OCI-LY3 (cell line): ENCODE data around the gene NTNG1.

Experiments used
- EZH2phosphoT487 ChIP-seq: fragments of 200-600 bp; shearing (Covaris generic); IDR thresholded peaks from 2 replicates; pipeline ENCODE4 v1.6.1; 2018; ENCODE audit warnings: antibody characterized with exemption, mixed run types, low read depth
- TF ChIP-seq, protein P1 (sequence below): fragments of 200-600, 300-600 bp; sonication (generic); IDR thresholded peaks from 2 replicates; pipeline ENCODE4 v1.5.1; 2014; ENCODE audit warnings: antibody characterized with exemption, low read length, low read depth

DNA sequence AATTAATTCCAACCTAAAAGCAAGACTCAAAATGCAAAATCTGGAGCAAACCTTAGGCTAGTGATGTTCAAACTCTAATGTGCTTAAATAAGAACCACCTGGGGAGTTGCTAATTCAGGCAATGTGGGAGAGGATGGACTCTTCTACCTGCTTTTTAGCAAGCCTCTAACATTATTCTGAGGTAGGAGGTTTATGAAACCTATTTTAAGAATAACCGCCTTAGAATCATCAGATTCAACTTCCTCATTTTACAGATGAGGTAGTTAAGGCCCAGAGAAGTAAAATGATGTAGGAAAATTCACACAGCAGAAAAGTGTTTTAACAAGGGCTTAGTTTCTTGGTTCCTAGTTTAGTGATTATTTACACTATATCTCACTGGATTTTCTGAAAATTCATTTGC lies 8.6 kb upstream of the NTNG1 start:
- TF ChIP-seq, protein P1, sequence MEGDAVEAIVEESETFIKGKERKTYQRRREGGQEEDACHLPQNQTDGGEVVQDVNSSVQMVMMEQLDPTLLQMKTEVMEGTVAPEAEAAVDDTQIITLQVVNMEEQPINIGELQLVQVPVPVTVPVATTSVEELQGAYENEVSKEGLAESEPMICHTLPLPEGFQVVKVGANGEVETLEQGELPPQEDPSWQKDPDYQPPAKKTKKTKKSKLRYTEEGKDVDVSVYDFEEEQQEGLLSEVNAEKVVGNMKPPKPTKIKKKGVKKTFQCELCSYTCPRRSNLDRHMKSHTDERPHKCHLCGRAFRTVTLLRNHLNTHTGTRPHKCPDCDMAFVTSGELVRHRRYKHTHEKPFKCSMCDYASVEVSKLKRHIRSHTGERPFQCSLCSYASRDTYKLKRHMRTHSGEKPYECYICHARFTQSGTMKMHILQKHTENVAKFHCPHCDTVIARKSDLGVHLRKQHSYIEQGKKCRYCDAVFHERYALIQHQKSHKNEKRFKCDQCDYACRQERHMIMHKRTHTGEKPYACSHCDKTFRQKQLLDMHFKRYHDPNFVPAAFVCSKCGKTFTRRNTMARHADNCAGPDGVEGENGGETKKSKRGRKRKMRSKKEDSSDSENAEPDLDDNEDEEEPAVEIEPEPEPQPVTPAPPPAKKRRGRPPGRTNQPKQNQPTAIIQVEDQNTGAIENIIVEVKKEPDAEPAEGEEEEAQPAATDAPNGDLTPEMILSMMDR, result no peak
- TF ChIP-seq EZH2phosphoT487, result no peak
